Right lung (tissue), 10 donors: ENCODE data around the gene SDK2. TPM values are rescaled to one million over a fixed set of nuclear protein-coding genes. Genes with fewer than 3 reads are reported as not detected.

Experiments used
- DNase-seq, 2 donors: peaks; one replicate each; pipeline ENCODE4 v3.0.0-alpha.2; 2013
- long read RNA-seq, 8 donors: transcript quantifications; one replicate each; lab custom pipeline, GENCODE V29; 2026
- polyA plus RNA-seq, 5 donors: library from polyadenylated mRNA; unstranded; fragments of 120-200 nt; gene quantifications; one replicate each; pipeline versions ENCODE4 v1.2.1 to v1.2.3, GENCODE V29; 2013; ENCODE audit warnings: inconsistent platforms in 1 of 5, low replicate concordance in 1 of 5; ENCODE audit not compliant: insufficient read length in 5 of 5, insufficient read depth in 1 of 5

SDK2 gene, protein sequence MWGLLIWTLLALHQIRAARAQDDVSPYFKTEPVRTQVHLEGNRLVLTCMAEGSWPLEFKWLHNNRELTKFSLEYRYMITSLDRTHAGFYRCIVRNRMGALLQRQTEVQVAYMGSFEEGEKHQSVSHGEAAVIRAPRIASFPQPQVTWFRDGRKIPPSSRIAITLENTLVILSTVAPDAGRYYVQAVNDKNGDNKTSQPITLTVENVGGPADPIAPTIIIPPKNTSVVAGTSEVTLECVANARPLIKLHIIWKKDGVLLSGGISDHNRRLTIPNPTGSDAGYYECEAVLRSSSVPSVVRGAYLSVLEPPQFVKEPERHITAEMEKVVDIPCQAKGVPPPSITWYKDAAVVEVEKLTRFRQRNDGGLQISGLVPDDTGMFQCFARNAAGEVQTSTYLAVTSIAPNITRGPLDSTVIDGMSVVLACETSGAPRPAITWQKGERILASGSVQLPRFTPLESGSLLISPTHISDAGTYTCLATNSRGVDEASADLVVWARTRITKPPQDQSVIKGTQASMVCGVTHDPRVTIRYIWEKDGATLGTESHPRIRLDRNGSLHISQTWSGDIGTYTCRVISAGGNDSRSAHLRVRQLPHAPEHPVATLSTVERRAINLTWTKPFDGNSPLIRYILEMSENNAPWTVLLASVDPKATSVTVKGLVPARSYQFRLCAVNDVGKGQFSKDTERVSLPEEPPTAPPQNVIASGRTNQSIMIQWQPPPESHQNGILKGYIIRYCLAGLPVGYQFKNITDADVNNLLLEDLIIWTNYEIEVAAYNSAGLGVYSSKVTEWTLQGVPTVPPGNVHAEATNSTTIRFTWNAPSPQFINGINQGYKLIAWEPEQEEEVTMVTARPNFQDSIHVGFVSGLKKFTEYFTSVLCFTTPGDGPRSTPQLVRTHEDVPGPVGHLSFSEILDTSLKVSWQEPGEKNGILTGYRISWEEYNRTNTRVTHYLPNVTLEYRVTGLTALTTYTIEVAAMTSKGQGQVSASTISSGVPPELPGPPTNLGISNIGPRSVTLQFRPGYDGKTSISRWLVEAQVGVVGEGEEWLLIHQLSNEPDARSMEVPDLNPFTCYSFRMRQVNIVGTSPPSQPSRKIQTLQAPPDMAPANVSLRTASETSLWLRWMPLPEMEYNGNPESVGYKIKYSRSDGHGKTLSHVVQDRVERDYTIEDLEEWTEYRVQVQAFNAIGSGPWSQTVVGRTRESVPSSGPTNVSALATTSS (N-terminal part only)
- polyA plus RNA-seq: 10 to 100 TPM in 1 of 5 donors, 1 to 10 TPM in 4; 4.7 to 12.0 (median 5.4) TPM
- long read RNA-seq, donor 1: 0 reads
- long read RNA-seq, donor 2: 0 reads
- long read RNA-seq, donor 3: 0 reads
- long read RNA-seq, donor 4: 0 reads
- long read RNA-seq, donor 5: 0 reads
- long read RNA-seq, donor 6: 0 reads
- long read RNA-seq, donor 7: 0 reads
- long read RNA-seq, donor 8: 0 reads

DNA sequence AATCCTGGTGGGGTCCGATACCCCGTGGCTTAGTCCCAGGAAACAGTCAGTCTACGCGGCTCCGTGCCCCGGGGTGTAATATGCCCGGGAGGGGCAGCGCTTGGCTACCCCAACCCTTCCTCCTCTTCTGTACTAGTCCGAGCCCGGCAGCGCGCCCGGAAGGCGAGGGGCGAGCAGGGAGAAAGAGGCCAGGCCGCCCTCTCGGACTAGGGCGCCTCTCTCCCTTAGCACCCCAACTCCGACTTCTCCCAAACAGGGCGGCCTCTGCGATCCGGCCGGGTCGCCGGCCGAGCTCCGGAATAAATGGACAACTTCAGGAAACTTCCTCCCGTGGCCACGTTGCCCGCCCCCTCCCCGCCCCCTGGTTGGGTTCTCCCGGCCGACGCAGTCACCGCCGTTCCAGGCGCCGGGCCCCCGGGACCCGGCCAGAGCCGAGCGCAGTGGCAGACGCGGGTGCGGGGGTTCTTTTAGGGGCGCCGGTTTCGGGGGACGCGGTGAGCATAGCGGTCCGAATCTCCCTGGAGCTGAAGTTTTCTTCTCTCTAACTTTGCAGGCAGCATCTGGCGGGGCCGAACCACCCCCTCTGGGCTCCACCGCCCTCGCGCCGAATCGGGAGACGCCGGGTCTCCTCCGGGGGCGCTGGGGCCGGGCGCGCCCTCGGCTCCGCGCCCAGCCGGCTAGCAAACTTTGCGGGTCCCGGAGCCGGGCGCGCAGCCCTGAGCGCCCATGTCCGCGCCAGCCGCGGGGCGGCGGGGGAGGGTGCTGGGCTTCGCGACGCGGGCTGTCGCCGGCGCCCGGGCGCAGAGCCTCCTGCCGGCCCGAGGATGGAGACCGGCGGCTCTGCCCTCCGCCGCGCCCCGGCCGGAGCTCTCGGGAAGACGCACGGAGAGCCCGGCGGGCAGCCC is at the start of gene SDK2:
TSS of gene SDK2 (minus strand) at position 301 of the 905 bp plus-strand sequence. CDS start 357 bp downstream, outside the sequence.
- peak in 1 of 2 donors; percentile 43 for DNase-seq

DNA sequence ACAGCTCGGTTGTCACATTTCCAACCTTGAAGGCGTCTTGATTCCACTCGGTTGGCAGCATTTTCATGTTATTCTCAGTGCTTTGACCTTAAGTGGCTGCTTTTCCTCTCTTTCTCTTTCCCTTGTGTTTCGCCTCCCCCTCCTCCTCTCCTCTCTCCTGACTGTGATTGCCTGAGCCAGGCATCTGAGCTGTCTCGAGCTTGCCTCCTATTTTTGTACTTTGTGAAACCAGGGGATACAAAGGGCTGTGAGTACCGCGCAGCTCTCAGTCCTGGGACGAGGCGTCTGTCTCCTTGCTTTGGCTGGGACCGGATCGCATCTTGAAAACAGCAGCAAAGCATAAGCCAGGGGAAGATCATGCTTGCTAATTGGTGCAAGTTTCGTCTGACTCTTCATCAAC is 48.8 kb upstream of the SDK2 start:
- no peak for DNase-seq

DNA sequence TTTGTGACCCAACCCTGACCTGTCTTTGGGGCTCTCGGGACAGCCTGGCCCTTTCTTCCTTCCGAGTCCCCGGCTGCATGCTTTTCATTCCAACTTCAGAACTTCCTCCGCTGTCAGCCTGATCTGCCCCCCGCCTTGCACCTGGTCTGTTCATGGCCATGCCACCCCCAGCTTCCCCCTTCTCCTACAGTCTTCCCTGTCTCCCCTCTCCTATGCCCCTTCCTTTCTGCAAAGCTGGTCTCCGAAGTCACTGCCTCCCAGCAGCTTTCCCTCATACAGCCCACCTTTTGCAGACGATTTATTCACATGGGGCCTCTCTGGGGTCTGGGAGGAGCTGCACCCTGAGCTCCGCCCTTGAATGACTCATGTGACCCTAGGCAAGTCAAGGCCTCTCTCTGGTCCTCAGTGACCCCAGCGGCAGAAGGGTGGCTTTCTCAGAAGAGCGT is 47.1 kb upstream of the SDK2 start:
- no peak for DNase-seq

DNA sequence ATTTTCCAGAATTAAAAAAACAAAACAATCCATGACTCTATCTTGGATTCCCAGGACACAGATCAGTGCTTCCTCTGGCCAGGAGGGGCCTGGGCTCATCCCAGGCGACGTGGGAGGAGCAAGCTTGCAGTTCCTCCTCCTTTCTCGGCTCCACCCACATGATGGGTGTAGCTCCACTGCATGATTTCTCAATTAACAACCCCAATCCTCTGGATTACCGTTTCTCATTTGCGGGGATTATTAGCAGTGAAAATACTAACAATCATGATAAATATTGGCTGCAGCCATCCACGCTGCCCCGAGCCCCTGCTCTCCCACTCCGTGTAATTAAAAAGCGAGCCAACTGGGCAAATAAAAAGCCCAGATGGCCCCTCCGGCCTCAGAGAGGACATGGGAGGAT is 46.4 kb upstream of the SDK2 start:
- no peak for DNase-seq

DNA sequence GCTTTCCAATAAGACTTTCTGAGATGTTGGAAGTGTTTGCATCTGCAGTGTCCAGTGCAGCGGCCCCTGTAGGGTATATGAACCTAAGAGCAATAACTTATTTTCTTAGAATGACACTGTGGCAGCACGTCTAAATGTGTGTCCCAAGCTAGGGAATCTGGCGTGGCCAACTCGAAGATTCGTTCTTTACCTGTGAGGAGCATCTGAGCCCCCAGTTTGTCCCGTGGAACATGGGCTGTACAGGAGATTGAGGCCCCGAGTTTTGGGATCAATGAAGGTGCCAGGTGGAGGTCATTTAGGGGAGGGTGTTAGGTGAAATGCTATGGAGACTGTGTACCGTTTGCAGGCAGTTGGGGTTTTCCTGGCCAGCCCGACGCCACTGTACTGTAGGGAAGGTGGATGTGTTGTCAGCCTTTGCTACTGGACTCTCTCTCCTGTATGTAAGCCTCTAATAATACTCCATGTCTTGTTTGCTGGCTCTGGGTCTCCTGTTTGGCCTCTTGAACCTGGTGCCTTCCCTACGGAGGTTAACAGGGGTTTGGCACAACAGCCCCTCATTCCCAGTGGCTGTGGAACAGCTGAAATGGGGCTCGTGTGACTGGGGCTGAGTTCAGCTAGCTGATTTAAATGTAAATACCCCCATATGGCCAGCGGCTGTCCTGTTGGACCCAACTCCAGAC is 45.5 kb upstream of the SDK2 start:
- DNase-seq: no peak

DNA sequence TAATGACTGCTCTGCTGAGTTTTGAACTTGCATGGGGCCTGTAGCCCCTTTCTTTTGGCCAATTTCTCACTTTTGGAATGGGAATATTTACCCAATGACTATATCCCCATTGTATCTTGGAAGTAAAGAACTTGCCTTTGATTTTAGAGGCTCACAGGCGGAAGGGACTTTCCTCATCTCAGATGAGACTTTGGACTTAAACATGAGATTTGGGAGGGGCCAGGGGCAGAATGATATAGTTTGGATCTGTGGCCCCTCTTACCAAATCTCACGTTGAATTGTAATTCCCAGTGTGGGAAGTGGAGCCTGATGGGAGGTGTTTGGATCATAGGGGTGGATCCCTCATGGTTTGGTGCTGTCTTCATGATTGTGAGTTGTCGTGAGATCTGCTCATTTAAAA is 42.7 kb upstream of the SDK2 start:
- no peak for DNase-seq

DNA sequence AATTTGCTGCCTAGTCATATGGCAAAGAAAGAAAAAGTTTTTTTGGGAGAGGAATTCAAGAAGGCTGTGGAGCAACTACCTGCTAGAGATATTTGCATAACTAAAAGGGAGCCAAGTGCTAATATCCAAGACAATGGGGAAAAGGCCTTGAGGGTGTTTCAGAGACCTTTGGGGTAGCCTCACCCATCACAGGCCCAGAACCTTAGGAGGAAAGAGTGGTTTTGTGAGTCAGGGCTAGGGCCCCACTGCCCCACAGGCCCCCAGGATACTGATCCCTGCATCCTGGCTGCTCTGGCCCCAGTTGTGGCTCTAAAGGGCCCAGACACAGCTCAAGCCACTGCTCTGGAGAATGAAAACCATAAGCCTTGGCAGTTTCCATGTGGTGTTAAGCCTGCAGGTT is 41.9 kb upstream of the SDK2 start:
- no peak for DNase-seq

DNA sequence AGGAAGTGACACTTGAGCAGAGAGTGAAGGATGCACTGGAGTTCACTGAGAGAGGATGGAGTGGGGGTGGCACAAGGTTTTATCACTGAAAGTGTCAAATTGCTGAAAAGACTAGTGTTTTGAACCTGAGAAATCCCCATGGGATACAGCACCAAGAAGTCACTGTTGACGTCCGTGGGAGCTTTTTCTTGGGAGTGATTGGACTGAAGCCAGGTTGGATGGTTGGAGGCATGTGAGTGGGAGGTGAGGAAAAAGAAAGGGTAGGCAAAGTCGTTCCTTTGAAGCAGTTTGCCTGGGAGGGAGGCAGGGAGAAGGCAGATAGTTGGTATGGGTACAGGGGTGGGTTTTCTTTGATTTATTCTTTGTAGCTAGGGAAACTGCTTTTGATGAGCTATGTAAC is 39.9 kb upstream of the SDK2 start:
- no peak for DNase-seq

DNA sequence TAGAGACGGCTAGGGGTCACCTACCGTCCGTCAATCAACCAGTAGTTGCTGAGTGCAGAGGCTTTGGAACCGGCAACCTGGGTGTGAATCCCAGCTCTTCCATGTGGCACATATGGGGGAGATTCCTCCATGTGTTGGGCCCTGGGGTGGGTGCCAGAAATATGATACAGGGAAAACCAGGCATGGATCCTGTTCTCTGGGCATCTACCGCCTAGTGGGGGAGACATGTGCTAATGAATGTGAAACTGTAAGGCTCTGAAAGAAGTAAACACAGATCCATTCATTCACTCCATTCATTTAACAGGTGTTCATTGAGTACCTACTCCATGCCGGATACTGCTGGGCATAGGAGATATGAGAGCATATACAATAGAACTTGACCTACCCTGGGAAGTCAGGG is 39.5 kb upstream of the SDK2 start:
- no peak for DNase-seq

DNA sequence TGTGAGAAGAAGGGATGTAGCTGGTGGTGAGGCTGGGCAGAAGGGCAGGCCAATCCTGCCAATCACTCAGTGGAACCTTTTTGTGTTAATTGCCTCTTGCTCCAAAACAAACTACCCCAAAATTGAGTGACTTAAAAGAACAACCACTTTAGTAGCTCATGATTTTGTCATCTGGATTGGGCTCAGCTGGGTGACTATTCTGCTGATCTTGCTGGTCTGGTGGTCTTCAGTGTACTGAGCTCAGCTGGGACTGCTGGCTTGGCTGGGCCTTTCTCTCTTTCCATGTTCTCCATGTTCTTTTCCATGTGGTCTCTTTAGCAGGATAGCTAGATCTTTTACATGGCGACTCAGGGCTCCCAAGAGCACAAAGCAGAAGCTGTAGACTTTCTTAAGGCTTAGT is 37.7 kb upstream of the SDK2 start:
- DNase-seq: no peak

DNA sequence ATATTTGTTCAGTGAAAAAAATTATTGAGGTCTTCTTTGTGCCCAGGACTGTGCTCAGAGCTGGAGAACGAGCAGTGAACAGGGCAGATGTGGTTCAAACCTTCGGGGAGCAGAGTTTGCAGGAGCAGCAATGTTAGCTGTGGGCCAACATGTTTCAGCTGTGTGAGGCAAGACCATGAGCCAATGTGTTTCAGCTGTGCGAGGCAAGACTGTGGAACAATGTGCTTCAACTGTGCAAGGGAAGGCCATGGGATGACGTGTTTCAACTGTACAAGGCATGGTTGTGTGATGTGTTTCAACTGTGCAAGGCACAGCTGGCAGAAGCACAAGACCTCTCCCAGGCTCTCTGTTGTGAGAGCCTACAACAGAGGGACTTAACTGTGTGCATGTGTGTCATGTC is 35.2 kb upstream of the SDK2 start:
- DNase-seq: no peak

DNA sequence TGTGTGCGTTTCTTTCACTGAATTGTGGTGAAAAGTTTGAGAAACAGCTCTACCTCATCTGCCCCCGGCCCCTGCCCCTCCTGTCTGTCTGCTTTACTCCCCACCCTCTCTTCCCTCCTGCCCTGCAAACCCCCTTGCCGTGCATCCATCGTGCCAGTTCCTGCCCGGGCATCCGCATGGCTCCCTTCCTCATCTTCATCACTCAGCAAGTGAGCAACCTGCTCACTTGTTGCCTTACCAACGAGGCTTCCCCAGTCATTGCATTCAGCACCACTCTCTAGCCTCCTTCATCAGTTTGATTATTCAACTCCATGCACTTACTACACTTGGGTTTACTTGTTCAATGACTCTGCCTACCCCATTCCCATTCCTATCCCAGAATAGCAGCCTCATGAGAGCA is 34.8 kb upstream of the SDK2 start:
- DNase-seq: no peak

DNA sequence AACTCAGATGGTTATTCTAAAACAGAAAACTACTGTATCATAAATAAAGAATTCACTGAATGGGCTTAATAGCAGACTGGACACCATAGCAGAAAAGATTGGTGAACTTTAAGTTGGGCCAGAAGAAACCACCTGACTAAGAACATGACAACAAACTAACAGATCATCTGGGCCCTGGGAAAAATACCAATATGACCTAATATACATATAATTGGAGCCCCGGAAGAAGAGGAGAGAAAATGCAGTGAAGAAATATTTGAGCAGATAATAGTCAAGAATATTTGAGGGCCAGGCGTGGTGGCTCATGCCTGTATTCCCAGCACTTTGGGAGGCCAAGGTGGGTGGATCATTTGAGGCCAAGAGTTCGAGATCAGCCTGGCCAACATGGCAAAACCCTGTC is 25.5 kb upstream of the SDK2 start:
- no peak for DNase-seq

DNA sequence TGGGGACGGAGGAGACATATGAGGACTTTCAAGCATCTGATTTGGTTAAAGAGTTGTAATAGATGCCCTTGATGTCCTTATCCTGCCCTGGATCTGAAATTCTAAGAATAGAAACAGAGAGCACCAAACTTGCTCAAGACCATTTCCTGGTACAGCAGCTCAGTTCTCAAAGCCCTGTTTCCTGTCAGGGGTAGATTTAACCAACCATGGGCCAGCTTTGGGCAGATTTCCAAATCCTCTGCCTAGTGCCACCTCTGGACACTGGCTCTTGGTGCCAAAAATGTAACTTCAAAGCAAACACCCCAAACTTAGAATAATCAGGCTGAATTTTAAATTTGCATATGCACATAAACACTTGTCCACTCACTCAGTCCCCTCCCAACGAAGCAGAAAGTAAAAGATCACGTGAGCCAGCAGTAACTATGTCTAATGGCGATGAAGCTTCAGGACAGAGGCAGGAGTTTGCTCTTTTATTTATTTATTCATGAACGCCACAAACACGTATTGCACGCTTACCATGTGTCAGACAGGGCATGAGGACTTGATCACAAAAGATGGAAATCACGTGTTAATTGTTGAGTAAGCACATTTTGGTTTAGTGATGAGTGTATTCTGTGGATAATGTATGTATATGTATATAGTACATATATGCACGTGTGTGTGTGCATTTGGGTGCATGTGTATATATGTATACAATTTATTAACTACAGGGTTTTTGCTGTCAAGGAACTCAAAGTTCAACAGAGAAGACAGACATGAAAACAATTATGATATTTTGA is 23.1 kb upstream of the SDK2 start:
- DNase-seq: no peak

DNA sequence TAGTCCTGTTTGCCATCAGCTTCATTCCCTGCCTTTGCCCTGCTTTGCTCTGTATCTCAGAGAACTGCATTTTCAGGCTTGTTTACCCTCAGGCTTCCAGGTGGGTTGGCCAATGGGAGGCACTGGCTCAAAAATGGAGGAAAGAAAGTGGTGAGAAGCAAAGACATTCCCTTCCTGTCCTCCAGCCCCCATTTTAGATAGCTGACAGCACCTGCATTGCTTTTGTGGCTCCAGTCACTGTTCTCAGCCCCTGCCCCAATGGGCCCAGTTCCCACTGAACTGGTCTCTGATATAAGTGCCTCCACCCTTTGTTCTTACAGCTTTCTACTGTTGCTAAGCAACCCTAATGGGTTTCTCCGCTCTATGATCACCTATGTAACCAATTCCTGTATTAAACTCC is 19.4 kb upstream of the SDK2 start:
- no peak for DNase-seq

DNA sequence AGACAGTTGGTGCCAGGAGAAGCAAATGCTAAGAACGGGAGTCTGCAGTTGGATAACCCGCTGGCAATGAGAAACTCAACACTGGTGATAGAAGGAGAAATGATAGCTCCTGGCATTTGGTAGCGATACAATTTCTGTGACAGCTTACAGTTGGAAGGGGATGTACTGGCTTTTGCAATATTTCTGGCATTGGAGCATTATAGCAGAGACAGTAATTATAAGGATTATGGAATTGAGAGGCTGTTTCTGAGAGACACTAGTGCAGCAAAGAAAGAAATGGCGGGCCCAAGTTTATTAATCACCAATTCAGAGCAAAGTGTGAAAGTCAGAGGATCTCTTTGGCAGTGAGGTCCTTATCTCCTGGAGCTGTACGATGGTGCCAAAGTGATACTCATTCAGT is 16.1 kb upstream of the SDK2 start:
- peak in 1 of 2 donors; percentile 47 for DNase-seq

DNA sequence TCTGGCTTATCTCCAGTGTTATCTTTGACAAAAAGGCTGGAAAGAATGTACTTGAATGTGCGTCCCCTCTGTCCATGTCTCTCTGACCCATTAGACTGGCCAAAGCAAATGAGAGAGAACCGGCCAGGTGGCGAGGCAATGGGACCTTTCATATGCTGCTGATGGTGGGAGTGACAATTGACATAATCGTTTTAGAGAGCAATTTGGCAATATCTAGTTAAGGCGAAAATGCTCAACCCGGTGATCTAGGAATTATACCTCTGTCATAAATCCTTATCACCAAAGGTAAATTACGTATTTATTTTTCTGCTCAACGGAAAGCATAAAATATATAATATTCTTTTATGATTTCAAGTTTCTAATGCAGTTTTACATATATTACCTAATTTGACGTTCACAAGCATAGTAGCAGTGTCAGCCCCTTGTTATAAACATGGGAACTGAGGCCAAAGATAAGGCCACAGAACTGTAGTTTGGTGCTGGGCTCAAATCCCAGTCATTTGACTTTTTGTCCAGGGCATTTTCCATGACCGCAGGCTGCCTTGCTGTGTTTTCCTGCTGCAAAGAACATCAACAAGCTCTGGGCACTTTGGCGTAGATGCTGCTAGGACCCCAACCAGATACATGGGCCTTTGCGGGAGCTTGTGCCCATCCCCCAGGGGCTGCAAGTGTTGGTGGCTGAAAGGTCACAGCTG is 14.7 kb upstream of the SDK2 start:
- DNase-seq: no peak

DNA sequence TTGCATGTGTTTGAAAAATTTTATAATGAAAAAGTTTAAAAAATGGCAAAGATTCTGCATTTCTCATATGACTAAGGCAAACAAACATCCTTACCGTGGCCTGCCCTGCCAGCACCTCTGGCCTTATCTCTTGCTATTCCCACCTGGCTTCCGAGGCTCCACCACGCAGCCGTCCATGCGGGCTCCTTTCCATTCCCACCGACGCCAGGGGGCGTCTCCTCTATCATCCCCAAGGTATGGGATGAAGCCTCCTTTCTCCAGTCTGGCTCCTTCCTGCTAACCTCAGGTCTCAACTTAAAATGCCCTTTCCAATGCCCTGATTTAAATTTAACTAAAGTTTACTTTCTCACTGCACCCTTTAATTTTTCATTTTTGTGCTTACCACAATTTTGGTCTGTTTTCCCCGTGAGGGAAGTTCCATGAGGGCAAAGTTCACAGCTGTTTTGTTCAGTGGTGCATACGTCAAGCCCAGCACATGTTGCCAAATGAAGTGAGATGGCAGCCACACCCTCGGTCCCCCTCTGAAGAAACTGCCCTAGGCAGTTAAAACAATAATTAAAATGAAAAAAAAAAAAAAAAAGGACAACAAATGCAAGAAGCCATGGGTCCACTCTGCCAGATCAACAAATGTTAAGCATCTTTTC is 13.3 kb upstream of the SDK2 start:
- DNase-seq: peak; percentile 75 to 84
